ENCODE measurements around the gene TM4SF1. TPM values are rescaled to one million over a fixed set of nuclear protein-coding genes. Genes with fewer than 3 reads are reported as not detected.

TM4SF1 gene
- total and polyA plus RNA-seq, 2 donors (not counting 1 experiment from before 2014, with no cell fraction given), result not detected

DNA sequence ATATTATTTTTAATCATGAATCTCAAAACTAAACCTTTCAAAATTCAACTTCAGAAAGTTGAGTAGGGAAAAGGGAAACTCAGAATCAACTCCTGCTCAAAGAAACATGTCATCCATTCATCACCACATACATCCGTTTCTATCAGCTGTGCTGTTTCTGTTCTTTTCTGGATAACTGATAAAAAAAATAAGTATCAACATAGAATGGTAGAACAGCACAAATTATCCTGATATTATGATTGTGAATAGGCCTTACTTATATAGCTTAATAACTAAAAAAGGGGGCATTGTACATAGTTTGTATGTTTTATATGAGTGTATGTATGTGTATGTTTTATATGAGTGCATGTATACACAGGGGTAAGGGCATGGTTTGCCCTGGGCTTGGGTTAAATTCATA is 3.1 kb downstream of the TM4SF1 start:
- no peak overlapping the region for H3K9ac ChIP-seq (ENCODE audit: low read length)
- H3K27ac Mint-ChIP-seq, result no peak overlapping the region
- ChIA-PET CTCF (no interaction called here), POLR2A (no interaction called here)
- no peaks in the 10 kb centered on the region for H3K9me3 Mint-ChIP-seq (ENCODE audit: insufficient read depth)
- no peaks in the 10 kb centered on the region for H3K4me1 Mint-ChIP-seq
- no peak overlapping the region for H3K4me3 Mint-ChIP-seq
- TF ChIP-seq EZH2 (IDR thresholded peaks at IDR 0.05; ENCODE audit: borderline replicate concordance, insufficient read depth, low read depth, low read length, poor library complexity, severe bottlenecking), result no peak
- TF ChIP-seq, protein P1, sequence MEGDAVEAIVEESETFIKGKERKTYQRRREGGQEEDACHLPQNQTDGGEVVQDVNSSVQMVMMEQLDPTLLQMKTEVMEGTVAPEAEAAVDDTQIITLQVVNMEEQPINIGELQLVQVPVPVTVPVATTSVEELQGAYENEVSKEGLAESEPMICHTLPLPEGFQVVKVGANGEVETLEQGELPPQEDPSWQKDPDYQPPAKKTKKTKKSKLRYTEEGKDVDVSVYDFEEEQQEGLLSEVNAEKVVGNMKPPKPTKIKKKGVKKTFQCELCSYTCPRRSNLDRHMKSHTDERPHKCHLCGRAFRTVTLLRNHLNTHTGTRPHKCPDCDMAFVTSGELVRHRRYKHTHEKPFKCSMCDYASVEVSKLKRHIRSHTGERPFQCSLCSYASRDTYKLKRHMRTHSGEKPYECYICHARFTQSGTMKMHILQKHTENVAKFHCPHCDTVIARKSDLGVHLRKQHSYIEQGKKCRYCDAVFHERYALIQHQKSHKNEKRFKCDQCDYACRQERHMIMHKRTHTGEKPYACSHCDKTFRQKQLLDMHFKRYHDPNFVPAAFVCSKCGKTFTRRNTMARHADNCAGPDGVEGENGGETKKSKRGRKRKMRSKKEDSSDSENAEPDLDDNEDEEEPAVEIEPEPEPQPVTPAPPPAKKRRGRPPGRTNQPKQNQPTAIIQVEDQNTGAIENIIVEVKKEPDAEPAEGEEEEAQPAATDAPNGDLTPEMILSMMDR (IDR thresholded peaks at IDR 0.05), result no peak
- no peaks in the 10 kb centered on the region for H3K79me2 ChIP-seq (ENCODE audit: control insufficient read depth, insufficient read depth, low read length)
- no peak overlapping the region for H3K4me2 ChIP-seq (replicated peaks; ENCODE audit: low read depth, low read length, poor library complexity, severe bottlenecking)
- no peak overlapping the region for H2AFZ ChIP-seq (ENCODE audit: insufficient read depth, low read depth, low read length, poor library complexity, severe bottlenecking)
- intact Hi-C loops (cut with micrococcal nuclease), result no loop called here
- H3K4me3 ChIP-seq (ENCODE audit: control extremely low read depth in 1 of 5, extremely low read depth in 1 of 5, insufficient read depth in 1 of 5, low read depth in 2 of 5, low read length in 4 of 5), result no peak overlapping the region
- no peak overlapping the region for H3K27ac ChIP-seq (ENCODE audit: low read length in 2 of 2)
- WGBS (ENCODE audit: insufficient coverage), result no CpG with 5 or more reads among the region's 1 CpG
- peaks cover 27% of the 10 kb centered on the region for H3K27me3 Mint-ChIP-seq
- H3K36me3 ChIP-seq (replicated peaks in 1 of 2; ENCODE audit: control extremely low read depth in 1 of 2, control insufficient read depth in 1 of 2, extremely low read depth in 1 of 2, insufficient read depth in 2 of 2, low read length in 1 of 2), result no peaks in the 10 kb centered on the region
- H3K9me3 ChIP-seq (ENCODE audit: control extremely low read depth in 1 of 3, control insufficient read depth in 2 of 3, insufficient read depth in 1 of 3, low read length in 2 of 3), result no peaks in the 10 kb centered on the region
- DNase-seq (no peak), ATAC-seq (ENCODE audit: low read depth) (no peak)
- no peaks in the 10 kb centered on the region for H3K4me1 ChIP-seq (ENCODE audit: control insufficient read depth in 2 of 2, insufficient read depth in 2 of 2, low read length in 2 of 2)
- H4K20me1 ChIP-seq (ENCODE audit: control insufficient read depth, insufficient read depth, low read length, poor library complexity, severe bottlenecking), result no peaks in the 10 kb centered on the region
- no peaks in the 10 kb centered on the region for H3K27me3 ChIP-seq (replicated peaks in 1 of 4; ENCODE audit: control extremely low read depth in 1 of 4, control insufficient read depth in 3 of 4, insufficient read depth in 4 of 4, low read length in 3 of 4)

DNA sequence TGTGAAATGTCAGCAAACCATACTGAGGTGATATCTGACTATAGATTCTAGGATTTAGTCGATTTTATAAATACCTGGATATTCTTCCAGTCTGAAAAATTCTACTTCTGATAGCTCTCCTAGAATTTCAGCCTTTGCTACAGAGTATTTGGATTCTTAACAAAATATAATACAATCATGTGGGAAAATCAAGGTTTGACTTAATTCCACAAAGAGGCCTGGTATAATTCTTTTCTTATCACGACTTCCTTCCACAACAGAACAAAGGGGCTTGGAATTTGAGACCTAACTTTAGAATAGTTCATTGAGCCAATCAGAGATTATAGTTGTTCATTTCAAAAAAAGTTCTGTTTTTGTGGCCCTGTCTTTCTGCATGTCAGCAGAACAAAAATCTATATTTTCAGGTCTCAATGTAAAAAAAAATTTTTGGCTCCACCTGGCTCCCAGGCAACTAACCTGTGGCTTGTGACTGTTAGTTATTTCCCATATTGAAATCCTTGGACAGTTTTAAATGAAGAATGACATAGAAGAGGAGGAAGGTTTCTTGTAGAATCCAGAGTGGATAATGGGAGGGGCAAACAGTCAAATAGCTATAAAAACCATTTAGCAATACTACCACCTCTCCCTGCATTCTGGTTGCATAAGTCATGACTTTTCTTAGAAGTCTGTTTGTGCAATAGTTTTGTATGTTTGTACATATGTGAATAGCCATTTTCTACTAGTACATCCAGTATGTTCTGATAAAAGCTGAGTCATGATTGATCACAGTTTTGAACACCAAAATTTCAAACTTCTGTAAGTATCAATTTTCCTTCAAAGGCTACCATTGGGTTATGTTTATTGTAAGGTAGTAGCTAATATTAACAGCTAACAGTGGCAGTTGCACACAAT is 4.0 kb downstream of the TM4SF1 start:
- Mint-ChIP-seq H3K9me3 (ENCODE audit: insufficient read depth) (no peaks in the 10 kb centered on the region), H3K4me1 (no peaks in the 10 kb centered on the region), H3K27me3 (peaks cover 32% of the 10 kb centered on the region), H3K4me3 (no peak overlapping the region), H3K27ac (no peak overlapping the region)
- Histone ChIP-seq H3K9me3 (ENCODE audit: control extremely low read depth in 1 of 3, control insufficient read depth in 2 of 3, insufficient read depth in 1 of 3, low read length in 2 of 3) (no peaks in the 10 kb centered on the region), H3K27ac (ENCODE audit: low read length in 2 of 2) (no peak overlapping the region), H3K4me3 (ENCODE audit: control extremely low read depth in 1 of 5, extremely low read depth in 1 of 5, insufficient read depth in 1 of 5, low read depth in 2 of 5, low read length in 4 of 5) (no peak overlapping the region), H3K9ac (ENCODE audit: low read length) (no peak overlapping the region), H3K4me2 (replicated peaks; ENCODE audit: low read depth, low read length, poor library complexity, severe bottlenecking) (no peak overlapping the region), H4K20me1 (ENCODE audit: control insufficient read depth, insufficient read depth, low read length, poor library complexity, severe bottlenecking) (no peaks in the 10 kb centered on the region), H2AFZ (ENCODE audit: insufficient read depth, low read depth, low read length, poor library complexity, severe bottlenecking) (no peak overlapping the region), H3K4me1 (ENCODE audit: control insufficient read depth in 2 of 2, insufficient read depth in 2 of 2, low read length in 2 of 2) (no peaks in the 10 kb centered on the region), H3K36me3 (replicated peaks in 1 of 2; ENCODE audit: control extremely low read depth in 1 of 2, control insufficient read depth in 1 of 2, extremely low read depth in 1 of 2, insufficient read depth in 2 of 2, low read length in 1 of 2) (no peaks in the 10 kb centered on the region), H3K27me3 (replicated peaks in 1 of 4; ENCODE audit: control extremely low read depth in 1 of 4, control insufficient read depth in 3 of 4, insufficient read depth in 4 of 4, low read length in 3 of 4) (no peaks in the 10 kb centered on the region), H3K79me2 (ENCODE audit: control insufficient read depth, insufficient read depth, low read length) (no peaks in the 10 kb centered on the region)
- ChIA-PET CTCF (no interaction called here), POLR2A (no interaction called here)
- TF ChIP-seq, protein P1 (IDR thresholded peaks at IDR 0.05), result no peak
- no peak for TF ChIP-seq EZH2 (IDR thresholded peaks at IDR 0.05; ENCODE audit: borderline replicate concordance, insufficient read depth, low read depth, low read length, poor library complexity, severe bottlenecking)
- DNase-seq (no peak), ATAC-seq (ENCODE audit: low read depth) (no peak)
- intact Hi-C loops (cut with micrococcal nuclease), result no loop called here
- WGBS (ENCODE audit: insufficient coverage), result no CpG with 5 or more reads among the region's 2 CpGs

Measured in B cell (primary cell).